ENCODE results near the gene MIOX.

Gene MIOX

DNA sequence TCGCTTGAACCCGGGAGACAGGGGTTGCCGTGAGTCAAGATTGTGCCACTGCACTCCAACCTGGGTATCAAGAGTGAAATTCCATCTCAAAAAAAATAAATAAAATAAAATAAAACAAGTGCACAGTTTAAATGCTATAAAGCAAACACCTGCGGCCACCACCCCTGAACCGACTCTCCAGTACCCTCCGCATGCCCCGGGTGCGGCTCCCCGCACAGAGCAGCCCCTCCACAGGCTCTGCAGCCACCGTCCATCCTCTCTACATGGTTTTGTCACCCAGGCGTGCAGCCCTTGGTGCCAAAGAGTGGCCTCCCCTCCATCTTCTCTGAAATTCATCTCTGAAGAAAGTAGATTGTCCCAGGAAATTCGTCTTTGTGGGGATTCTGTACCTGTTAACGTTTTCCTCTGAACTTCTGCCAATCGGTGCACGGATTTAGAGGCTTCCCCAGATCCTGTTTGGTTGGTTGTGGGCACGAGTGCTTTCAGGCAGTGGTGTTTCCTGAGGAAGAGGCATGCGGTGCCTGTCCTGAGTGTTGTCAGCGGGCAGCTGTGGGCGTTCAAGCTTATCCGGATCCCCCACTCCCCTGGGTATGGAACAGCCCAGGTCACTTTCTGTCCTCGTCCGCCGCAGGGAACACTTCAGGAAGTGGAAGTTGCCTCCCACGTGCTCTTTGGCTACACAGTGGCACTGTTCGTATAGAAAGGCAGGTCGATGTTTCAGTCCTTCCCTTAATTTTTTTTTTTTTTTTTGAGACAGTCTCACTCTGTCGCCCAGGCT, 4.1 kb downstream of the MIOX start:
- no peak for DNase-seq

DNA sequence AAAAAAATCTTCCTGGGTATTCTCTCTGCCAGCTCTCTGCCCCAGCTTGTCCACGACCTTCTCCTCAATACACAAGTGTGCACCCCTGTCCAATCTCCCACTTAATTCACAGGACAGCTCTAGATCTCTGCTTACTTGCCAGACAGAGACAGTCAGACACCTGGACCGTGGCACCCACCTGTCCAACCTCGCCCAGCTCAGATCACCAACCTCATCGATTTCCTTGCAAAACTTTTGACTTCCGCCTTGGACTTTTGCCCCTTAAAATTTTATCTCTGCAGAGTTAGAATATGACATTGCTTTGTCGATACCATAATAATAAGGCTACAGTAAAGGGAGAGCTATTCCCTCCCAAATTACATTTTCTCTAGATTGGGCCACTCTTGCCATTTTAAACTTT, 10.4 kb downstream of the MIOX start:
- DNase-seq, result no peak

DNA sequence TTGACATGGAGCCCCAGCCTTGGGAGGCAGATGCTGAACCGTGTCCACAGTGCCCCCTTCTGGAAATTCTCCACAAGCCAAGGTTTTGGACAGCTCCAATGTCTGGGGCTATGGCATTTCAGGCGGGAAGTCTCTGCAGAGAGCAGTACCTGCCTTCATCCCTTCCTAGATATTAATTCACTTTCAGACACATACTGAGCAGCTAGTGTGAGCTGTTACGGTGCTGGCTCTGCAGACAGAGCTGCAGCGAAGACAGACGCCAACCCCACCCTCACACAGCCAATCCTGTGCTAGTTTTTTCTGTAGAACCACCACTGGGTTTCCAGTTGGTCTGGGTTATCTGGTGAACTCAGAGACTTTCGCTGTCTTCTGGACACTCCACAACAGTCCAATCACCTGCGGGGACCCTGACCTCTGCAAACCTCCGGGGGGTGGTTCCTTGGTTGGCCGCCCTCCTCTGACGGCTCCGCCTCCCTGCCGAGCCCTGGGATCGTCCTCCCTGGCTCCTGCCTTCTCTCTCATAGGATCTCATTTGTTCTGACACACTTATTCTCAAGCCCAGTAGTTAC, 11.7 kb downstream of the MIOX start:
- peak; percentile 80 for DNase-seq

DNA sequence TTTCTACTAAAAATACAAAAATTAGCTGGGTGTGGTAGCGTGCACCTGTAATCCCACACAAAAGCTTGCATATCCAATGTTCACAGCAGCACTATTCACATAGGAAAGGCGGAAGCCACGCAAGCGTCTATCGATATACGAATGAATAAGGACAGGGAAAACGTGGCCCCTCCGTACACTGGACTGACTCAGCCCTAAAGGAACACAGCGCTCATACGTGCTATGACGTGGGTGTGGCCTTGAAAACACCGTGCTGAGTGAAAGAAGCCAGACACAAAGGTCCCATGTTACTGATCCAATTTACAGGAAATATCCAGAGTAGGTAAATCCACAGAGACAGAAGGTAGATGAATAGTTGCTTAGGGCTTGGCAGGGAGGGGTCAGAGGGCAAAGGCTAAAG, 13.8 kb downstream of the MIOX start:
- DNase-seq, result no peak

DNA sequence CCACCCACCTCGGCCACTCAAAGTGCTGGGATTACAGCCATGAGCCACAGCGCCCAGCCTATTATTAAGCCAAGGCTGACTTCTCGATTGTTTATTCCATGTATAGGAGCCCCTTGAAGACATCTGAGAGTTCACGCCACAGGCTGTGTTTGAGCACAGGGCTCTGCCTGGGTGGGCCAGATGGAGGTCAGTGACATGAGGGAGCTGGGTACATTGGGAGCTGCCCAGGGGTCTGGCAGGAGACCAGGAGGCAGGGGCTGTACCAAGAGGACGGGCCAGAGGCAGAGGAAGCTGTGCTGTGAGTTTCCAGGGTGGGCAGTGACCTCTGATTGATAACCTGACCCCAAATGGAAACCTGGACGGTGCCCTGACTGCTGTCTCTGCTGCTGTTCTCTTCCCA, 15.4 kb downstream of the MIOX start:
- no peak for DNase-seq

DNA sequence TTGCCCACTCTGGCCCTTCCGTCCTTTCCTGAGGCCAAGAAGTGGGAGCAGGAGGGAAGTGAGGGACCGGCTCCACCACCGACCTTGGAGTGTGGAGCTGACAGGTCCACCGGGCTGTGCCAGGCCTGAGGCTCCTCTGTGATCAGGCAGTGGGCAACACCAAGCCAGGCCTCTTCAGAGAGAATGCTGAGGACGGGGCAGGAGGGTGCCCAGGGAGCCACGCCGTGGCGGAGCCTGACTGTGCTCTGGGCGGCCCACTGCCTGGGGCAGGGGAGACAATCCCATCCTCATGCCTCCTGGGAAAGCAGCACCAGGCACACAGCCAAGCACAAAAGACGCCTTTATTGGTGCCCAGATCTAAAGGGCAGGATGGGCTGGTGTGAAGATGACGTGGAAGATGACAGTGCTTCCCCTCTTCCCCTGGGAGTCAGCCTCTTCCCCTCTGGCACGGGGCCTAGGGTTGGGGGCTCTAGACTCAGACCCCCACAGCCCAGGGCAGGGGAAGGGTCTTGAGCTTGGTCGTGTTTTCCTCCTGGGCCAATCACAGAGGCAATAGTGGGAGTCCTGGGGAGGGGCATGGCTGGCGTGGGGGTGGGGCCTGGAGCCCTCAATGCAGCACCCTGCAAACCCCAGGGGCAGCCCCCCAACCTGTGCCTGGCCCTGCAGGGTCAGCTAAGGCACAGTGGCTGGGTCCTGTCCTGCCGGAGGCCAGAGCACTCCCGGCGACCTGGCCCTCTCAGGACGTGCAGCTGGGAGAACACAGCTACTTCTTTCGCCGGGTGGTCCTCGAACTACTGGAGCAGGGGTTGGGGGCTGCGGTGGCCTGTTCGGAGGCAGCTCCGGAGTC, 16.2 kb downstream of the MIOX start:
- DNase-seq, result no peak

DNA sequence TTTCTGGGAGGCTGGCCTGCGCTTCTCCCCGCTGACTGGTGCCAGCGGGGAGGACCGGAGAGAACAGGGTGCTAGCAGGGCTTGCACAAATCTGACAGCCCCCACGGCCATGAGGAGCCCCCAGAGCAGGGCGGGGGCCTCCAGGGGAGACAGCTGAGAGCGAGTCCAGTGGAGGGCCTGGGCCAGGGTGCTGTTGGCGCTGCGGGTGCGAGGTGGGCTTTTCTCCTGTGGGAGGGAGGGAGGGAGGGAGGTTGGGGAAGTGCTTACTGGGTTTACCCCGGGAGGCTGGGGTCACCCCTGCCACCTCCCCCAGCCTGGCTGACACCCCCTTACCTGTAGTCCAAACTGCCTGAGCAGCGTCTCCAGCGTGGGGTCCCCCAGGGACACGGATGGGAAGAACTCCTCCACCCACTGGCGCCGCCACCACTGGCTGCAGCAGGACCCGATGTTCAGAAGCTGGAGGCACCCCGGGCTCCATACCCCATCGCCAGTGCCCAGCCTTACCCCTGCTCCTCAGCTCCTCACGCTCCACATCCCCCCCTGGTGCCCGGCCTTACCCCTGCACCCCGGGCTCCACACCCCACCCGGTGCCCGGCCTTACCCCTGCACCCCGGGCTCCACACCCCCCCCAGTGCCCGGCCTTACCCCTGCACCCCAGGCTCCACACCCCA, 17.0 kb downstream of the MIOX start:
- no peak for DNase-seq

DNA sequence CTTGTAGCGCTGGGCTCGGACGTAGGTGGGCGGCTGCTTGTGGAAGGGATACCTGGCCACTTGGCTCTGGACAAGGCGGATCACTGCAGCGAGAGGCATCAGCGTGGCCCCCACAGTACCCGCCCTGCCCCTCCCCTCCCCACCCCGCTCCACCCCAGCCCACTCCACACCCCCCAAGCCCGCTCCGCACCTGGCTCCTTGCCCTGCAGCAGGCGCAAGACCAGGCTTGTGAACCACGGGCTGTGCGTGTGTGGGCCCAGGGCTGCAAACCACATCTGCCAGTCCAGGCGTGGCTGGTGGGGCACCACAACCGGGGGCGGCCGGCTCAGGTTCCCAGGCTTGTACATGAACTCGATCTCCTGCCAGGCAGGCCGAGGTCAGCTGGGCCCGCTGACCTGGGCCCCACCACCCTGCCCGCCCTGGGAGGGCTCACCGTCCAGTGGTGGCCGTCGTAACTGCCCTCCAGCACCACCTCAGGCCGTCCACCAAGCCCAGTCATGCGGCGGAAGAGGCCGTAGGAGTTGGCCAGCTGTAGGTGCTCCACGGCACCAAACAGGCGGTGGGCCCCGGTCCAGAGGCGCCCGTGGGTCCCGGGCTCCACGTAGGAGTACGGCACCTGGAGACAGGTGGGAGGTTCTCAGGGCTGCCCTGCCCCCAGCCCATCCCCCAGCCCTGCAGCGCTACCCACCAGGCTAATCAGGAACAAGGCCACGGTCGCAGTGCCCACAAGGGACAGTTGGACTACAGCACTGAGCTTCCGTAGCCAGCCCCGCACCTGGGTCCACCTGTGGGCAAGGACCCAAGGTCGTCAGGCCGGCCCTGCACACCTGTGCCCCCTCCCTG, 17.9 kb downstream of the MIOX start:
- no peak for DNase-seq

DNA sequence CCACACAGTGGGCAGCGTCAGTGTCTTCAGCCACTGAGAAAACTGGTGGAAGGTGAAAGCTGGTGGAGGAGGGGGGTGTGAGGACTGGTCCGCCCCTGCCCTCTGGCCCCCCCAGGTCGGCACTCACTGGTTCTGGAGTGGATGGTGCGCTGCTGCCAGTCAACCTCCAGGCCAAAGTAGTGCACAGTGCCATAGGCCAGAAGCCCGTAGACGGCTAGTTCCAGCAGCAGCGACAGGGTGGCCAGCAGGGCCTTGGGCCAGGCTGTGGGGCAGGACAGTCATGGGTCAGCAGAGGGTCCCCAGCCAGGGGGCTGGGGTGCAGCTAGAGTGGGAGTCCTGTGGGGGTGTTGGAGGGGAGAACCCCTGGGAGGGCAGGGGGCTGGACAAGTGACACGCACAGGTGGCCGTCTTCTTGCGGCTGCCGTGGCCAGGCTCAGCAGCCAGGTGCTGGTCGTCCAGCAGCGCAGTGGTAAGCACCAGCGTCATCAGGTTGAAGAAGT, 18.7 kb downstream of the MIOX start:
- DNase-seq, result no peak

DNA sequence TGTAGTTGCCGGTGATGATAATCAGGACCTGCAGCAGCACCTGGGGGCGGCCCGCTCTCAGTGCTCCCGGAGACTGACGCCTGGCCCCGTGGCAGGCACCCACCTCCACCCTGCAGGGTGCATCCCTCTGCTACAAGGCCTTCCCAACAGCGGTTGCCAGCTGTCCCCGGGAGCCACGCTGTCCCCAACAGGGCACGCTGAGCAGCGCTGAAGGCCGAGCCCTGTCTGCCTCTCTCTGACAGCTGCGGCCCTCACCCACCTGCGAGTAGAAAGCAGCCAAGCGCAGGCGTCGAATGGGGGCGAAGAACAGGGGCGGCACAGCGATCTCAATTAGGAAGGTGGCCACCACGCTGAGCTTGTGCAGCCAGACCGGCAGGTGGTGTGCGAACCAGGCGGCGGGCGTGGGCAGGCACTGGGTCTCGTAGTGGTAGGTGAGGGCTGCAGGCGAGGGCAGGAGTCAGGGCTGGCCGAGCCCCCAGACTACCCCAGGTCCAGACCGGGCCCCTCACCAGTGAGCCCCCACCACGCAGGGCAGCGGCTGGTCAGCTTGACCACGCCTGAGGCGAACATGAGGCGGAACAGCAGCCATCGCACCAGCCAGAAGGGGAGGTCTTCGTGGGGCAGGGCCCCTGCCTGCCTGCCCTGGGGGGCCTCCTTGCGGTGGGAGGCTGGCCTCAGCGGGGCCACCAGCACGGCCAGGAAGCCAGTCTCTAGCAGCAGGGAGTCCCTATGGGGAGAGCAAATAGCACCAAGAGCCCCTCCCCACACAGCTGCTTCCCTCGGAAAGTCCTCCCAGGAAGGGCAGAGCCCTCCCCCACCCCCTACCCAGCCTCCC, 19.3 kb downstream of the MIOX start:
- DNase-seq, result no peak

DNA sequence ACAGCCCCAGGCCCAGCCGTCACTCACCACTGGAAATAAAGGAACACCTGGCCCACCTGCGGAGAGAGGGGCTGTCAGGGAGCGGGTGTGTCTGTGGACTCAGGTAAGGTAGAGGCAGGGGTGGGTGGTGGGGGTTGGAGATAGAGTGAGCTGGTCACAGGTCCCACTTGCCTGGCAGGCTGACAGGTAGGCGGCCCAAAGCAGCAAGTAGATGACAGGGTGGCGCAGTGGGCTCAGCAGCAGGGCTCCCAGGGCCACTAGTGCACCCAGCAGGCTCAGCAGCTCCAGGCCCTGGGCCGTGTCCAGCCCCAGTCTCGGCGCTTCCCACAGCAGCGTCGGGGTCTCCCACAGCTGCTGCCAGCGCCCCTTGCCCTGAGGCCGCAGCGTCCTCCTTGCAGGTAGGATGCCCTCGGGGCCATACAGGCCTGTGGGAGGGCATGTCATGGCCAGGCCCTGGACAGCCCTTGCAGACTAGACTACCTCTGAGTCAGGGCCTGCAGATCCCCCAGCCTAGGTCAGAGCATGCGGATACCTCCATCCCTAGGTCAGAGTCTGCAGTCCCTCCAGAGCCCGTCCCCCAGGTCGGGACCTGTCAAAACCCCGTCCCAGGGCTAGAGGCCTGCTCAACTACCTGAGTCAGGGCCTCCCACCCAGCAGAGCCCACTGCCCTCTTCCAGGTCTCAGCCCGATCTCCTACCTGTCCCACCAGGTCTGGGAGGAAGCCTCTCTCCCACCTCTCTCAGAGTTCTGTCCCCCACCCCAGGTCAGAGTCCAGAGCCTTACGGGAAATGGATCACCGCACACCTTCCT, 20.2 kb downstream of the MIOX start:
- no peak for DNase-seq

DNA sequence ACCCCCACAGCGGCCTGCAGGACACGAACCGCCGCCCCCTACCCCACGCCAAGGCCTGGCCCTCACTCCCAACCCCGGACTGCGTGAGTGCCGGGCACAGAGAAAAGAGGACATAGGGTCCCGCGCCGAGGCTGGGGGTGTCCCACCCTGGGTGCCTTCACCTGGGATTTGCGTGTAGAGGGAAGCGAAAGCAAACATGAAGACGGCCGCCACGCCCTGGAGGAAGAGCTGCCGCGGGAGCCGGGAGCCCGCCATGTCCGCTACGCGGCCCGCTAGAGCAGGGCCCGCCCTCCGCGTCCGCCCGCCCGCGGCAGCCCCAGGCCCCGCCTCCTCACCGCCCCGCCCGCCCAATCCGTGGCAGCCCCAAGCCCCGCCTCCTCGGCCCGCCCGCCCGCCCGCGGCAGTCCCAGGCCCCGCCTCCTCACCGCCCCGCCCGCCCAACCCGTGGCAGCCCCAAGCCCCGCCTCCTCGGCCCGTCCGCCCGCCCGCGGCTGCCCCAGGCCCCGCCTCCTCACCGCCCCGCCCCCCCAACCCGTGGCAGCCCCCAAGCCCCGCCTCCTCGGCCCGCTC, 20.8 kb downstream of the MIOX start, which contains the start of gene LMF2:
Gene LMF2 (minus strand): TSS at position 282 of the 570 bp plus-strand sequence. CDS start 27 bp downstream, at position 255.
- peak; percentile 96 for DNase-seq

DNA sequence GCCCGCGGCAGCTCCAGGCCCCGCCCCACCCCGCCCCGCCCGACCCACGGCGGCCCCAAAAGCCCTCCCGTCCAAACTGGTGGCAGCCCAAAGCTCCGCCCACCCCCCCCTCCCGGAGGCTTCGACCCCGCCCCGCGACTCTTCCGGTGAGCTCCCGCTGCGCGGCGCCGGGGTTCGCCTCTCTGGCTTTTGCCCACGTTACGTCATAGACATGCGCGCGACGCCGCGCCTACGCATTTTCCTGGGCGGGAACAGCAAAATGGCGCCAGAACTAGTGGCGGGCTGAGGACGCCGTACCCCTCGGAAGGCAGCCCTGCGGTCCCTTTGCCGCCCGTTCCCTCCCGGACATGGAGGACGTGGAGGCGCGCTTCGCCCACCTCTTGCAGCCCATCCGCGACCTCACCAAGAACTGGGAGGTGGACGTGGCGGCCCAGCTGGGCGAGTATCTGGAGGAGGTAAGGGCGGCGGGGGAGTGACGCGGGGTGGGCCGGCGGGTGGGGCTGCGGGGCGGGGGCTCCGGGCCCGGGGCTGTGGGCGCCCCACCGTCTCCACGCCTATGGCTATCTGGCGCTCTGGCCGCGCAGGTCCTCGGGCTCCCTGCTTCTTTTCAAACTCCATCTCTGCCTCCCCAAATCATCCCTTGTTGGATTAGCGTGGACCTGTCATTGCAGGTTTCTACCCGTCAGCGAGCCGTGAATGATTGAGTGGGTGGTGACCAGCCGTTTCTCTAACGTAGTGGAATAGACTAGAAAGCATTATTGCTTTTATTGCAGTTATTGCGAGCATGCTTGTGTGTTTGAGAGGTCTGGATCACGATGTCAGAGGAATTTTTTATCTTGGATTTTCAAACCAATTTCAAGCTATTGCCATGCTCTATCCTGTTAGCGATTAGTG, 21.6 kb downstream of the MIOX start, which contains the start of gene NCAPH2:
Gene NCAPH2 (plus strand): TSS at position 234 of the 894 bp plus-strand sequence. CDS start 114 bp downstream, at position 348.
- peak; percentile 100 for DNase-seq

DNA sequence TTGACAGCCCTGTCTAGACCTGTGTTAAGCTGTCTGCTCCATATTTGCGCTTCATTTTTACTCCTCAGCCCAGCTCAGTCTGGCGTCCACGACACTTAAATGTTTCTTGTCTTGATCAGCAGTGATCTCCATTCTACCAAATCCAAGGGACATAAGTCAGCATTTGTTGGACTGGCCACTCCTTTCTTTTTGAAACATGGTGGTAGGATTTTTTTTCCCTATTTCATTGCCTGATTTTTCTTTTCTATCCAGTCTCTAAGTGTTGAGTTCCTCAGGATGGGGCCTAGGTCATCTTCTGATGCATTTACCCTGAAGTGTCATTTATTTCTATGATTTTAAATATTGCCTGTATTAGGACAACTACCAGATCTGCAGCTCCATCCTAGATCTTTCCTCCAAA, 22.2 kb downstream of the MIOX start:
- no peak for DNase-seq

DNA sequence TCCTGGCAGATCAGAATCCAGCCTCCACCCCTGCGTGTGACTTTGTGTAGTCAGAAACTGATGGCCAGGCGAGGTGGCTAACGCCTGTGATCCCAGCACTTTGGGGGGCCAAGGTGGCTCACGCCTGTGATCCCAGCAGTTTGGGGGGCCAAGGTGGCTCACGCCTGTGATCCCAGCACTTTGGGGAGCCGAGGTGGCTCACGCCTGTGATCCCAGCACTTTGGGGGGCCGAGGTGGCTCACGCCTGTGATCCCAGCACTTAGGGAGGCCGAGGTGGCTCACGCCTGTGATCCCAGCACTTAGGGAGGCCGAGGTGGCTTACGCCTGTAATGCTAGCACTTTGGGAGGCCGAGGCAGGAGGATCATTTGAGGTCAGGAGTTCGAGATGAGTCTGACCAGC, 26.5 kb downstream of the MIOX start:
- no peak for DNase-seq

DNA sequence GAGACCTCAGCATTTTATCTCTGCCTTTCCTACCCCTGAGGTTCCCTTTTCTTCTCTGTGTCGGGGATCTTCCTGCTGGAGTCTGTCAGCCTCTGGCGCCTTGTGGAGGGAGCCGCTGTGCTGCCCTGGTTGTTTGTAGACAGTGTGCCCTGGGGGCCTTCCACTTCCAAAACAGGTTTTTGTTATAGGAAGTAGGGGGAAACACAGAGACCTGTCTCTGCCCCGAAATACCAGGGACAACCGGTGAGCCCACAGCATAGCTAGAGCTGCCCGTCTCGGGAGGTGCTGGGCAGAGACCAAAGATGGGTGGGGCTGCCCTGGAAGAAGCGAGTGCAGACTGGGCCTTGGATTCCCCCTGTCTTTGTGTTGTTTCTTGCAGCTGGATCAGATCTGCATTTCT, 29.4 kb downstream of the MIOX start:
- no peak for DNase-seq

DNA sequence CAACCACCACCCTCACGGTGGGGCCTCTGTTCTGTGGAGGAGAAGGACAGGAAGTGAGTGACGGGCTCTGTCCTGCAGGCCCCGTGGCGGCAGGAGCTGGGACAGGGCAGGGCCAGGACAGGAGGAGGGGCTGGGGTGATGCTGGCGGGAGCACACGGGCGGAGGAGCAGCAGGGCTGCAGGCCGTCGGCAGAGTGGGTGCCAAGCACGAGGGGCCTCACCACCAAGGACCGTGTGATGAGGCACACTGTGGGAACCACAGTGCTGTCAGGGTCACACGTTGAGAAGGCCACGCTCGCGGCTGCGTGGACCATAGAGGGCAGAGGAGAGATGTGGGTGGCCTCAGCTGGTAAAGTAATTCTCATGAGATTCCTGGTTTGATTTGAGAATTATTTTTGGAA, 30.2 kb downstream of the MIOX start:
- DNase-seq, result no peak

DNA sequence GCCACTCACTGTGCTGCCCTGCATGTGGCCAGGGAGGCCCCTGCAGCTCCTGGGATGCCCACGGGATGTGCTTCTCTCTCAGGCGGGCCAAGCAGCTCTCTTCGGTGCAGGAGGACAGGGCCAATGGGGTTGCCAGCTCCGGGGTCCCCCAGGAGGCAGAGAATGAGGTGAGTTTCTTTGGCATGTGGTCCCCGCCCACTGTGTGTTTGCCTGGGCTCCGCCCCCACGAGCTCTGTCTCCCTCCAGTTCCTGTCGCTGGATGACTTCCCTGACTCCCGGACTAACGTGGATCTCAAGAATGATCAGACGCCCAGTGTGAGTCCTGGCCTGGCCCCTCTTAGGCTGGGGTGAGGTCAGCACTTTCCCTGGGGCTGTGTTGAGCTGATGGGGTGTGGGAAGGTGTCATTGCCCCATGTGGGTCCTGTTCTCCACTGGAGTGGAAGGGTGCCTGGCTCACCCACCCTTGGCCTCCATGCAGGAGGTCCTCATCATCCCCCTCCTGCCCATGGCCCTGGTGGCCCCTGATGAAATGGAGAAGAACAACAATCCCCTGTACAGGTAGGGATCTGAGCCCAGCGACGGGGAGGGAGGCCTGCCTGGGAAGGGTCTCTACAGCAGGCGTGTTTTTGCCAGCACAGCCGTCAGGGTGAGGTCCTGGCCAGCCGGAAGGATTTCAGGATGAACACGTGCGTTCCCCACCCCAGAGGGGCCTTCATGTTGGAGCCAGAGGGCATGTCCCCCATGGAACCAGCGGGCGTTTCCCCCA, 31.0 kb downstream of the MIOX start:
- no peak for DNase-seq

Data from activated CD8-positive, alpha-beta memory T cell treated with anti-CD3 and anti-CD28 coated beads, Interleukin-2, amount 50 U/mL, for 48 hours (primary cell).